HG02763 (cell line): ENCODE data around the gene PPP4R4.
"Not testable (repeated sequence)": the region's sequence is repeated elsewhere in the genome, so short reads cannot be mapped to it uniquely, and the experiment has no call there.

Experiments used
- ATAC-seq: cut with Tn5 transposase; IDR thresholded peaks from one replicate; pipeline ENCODE4 v1.9.1; 2021; ENCODE audit warnings: mild to moderate bottlenecking, moderate library complexity; ENCODE audit not compliant: unreplicated experiment

Gene PPP4R4

GRCh38 chr14:94143239-94143638 lies 30.9 kb upstream of the PPP4R4 start:
- ATAC-seq = no peak

- ATAC-seq = no peak
Measured at GRCh38 chr14:94143711-94144110, 30.4 kb upstream of the PPP4R4 start.

DNA sequence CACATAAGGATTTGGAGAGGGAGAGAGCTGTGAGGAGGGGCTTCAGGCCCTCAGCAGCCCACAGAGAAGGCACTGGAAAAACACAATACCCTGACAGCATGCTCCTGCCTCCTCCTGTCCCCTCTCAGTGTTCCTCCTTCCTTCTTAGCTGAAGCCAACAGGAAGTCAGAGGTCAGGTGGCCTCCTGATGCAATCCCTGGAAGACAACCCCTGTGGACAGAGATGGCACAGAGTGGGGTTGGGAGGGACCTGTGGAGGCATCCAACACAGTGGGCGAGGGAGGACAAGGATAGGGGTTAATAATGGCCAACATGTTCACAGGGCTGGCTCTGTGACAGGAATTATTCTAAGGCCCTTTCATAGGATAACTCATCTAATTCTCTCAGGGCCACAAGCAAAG lies 29.4 kb upstream of the PPP4R4 start:
- ATAC-seq = no peak

DNA sequence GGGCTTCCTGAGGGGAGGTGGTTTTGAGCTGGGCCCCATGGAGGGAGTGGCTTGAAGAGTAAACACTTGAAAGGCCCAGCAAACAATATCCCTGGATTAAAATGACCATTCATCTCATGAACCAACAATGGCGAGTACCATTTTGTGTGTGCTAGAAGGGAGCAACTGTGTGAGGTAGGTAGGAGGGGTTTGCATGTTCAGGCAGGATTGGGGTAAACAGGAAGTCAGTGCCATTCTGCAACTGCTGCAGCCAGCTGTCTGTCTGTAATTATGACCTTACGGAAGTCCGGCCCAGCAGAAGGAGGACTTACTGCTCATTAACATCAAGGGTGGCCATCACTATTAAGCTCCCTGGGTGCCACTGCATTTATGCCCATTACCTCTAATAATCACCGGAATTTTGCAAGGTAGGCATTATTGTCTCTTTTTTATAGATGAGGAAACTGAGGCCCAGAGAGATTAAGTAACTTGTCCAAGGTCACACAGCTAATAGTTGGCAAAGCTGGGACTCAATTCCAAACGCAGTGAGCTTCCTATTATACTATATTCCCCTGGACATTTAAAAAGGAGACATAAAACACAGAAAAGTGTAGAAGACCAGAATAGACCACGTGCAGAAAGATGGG lies 28.1 kb upstream of the PPP4R4 start:
- ATAC-seq = no peak

- ATAC-seq = no peak
Measured at GRCh38 chr14:94152676-94153075, 21.4 kb upstream of the PPP4R4 start.

- no peak for ATAC-seq
Measured at GRCh38 chr14:94153750-94154342, 20.3 kb upstream of the PPP4R4 start.

DNA sequence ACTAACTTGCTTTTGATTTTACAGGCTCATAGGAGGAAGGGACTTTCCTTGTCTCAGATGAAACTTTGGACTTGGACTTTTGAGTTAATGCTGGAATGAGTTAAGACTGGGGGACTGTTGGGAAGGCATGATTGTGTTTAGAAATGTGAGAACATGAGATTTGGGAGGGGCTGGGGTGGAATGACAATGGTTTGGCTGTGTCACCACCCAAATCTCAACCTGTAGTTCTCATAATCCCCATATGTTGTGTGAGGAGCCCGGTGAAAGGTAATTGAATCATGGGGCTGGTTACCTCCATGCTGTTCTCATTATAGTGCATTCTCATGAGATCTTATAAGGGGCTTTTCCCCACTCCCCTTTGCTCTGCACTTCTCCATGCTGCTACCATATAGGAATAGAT lies 18.0 kb upstream of the PPP4R4 start:
- not testable (repeated sequence) for ATAC-seq

DNA sequence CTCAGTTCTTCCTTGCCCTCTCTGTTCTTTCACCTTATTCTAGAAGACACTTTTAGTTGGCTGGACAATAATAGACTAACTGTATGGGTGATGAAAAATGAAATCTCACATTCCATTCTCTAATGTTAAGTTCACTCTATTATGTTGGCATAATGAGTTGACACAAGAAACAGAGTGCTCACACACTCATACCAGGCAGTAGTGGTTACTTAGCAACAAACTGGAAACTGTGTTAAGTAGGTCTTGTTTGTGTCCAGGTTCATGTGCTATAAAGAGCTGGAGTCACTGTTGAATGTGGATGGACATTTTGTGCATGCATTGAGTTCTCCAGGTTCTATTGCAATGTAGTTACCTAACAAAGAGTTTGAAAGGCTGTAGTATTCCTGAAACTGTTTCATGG lies 16.9 kb upstream of the PPP4R4 start:
- no peak for ATAC-seq

DNA sequence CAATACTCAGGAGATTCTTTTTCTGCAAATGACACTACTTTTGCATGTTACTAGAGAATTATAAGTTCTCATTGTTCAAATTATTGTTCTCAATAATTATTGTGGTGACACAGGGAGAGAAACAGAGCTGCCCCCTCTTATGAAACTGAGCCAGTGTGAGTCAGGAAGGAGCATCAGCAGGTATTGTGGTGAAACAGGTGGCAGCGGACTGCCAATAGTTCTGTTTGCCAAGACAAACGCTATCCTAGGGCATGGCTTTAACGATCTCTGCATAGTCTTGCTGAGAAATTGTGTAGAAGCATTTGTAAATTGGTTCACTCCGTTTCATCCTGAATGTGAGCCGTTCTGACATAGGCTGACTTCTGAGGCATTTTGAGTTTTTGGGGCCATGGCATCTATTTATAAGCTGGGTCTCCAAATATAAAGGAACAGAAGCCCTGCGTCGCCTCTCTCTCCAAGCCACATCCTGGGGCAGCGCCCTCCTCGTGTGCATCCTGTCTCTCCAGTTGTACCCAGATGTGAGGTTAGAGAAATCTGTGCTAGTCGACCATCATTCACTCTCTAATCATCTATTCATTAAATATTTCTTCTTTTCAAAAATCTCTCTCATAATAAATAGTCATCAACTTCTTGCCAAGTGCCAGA lies 15.8 kb upstream of the PPP4R4 start:
- no peak for ATAC-seq

- no peak for ATAC-seq
Measured at GRCh38 chr14:94161058-94161457, 13.1 kb upstream of the PPP4R4 start.

- ATAC-seq = no peak
Measured at GRCh38 chr14:94161981-94162380, 12.1 kb upstream of the PPP4R4 start.

DNA sequence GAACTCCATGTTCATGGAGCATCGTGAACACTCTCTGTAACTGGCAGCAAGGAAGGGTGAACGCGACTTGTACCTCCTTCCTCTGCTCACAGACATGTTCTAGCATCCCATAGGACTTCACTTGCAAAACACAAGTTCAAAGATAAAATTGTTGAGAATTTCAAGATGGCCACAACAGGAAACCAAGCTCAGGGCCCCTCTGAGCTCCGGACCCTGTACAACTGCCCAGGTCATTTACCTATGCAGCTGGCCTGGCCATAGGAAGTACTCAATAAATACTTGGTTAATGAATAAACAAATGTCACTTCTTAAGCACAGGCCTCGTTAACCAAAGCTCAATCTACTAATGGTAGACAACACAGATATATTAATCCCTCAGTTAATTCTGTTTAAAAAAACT lies 11.7 kb upstream of the PPP4R4 start:
- no peak for ATAC-seq

- ATAC-seq = no peak
Measured at GRCh38 chr14:94163796-94164195, 10.3 kb upstream of the PPP4R4 start.

DNA sequence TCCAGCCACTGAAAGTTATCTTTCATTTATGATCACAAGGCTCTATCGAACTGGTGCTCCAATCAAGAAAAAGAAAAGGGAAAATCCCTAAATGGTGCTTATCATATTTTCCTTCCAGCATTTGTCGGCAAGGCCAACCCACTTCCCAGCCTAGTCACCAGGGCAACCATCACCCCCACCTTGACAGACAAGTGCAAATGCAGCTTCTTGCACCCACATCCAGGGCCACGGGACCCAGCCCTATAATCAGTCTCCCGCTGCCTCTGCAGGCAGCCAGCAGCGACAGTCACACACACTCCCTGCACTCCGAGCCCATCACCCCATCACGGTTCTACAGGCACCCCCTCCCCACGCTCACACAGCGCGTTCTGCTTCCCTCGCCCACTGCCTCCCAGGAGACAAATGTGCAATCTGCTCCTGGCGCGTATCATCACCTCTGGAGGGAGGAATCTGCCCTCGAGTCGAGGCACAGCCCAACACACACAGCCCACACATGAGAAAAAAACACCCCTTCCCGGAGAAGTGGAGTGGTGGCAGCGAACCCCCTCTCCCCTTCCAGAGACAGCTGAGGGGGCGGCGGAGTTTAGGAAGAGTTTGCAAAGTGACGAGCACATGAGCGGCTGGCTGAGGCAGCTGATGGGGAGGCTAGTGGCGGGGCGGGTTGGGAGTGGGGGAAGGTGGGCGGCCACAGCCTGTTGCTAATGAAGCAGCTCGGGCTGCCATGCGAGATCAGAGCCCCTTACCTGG lies 9.3 kb upstream of the PPP4R4 start:
- no peak for ATAC-seq

GRCh38 chr14:94165744-94166143 lies 8.4 kb upstream of the PPP4R4 start:
- no peak for ATAC-seq

GRCh38 chr14:94170136-94170535 lies 4.0 kb upstream of the PPP4R4 start:
- no peak for ATAC-seq

DNA sequence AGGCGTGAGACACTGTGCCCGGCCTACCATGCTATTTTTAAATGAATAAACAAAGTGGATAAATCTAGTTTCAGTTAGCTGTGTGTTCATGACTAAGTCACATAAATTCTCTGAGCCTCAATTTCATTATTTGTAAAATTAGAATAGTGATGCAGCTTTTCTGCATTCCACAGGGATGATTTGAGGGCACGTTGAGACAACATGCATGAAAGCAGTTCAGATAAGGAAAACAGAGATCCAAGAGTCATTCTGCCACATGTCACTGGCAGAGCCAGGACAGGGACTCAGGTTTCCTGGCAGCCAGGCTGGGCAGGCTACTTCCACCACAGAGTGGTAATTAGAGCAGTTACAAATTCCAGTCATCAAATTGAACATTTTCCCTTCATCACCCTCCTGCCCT lies 2.9 kb upstream of the PPP4R4 start:
- no peak for ATAC-seq

GRCh38 chr14:94172545-94172944 lies 1.6 kb upstream of the PPP4R4 start:
- no peak for ATAC-seq

DNA sequence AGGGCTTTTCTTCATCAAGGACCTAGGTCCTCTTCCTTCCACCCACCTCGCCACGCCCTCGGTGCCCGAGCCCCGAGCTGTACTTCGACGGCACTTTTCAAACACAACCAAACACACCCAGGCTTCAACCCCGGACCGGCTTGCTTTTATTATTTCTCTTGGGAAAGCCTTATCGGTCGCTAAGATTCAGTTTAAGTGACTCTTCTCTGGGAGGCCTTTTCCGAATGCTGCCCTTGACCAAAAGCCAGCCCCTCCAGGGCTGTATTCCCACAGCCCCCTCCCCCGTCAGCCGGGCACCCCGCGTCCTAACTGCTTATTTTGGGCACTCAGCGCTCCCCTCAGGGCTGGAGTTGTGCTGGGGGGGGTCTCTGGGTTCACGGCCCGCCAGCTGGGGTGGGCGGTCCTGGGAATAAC lies 644 bp upstream of the PPP4R4 start:
- ATAC-seq = no peak

DNA sequence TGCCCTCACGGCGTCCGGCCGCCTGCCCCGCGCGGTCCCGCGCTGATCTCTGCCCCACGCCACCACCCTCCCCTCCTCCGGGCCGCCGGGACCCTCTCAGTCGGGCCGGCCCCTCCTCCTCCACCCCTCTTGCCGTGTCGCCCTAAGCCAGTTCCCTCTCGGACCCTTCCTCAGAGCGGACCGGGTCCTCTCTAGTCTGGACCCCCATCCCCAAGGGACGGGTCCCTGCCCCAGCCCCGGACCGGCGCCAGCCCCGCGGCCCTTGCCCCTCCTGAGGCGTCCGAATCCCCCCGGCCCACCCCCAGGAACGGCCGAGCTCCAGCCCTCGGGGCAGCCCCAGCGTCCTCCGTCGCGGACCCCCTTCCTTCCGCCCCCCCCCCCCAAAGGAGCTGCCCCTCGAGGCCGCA lies 485 bp downstream of the PPP4R4 start:
- ATAC-seq = no peak

GRCh38 chr14:94175011-94175745 lies 1.1 kb downstream of the PPP4R4 start:
- ATAC-seq = no peak
